ENCODE measurements around the gene PHYKPL.

PHYKPL gene

GRCh38 chr5:178232124-178232919 is at the start of gene PHYKPL:
Gene PHYKPL (minus strand): TSS chr5:178232802. CDS start chr5:178232550, 252 bp downstream.
- DNase-seq (ENCODE audit: low read depth) = no peak

- DNase-seq (ENCODE audit: low read depth) = no peak
Observed at GRCh38 chr5:178282391-178282790, 49.8 kb upstream of the PHYKPL start.

DNA sequence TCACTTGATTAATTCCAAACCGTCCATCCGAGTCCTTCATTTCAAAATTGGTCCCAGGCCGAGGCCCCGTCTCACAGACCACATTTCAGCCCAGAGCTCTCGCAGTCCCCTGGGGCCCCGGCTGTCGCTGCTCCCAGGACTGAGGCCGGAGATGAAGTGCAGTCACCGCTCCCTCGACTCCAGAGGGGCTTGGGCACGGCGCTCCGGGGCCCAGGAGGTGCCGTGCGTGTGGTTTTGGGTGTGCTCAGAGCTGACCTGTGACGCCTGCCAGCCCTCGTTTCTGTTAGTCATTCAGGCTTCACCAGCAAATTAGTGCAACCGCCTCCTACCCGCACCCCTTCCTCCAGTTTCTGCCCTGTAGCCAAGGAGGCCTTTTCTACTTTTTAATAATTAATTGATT is 48.7 kb upstream of the PHYKPL start:
- no peak for DNase-seq (ENCODE audit: low read depth)

GRCh38 chr5:178280631-178281030 is 48.0 kb upstream of the PHYKPL start:
- no peak for DNase-seq (ENCODE audit: low read depth)

- DNase-seq (ENCODE audit: low read depth) = peak; percentile 27
Observed at GRCh38 chr5:178279723-178280438, 47.3 kb upstream of the PHYKPL start.

- DNase-seq (ENCODE audit: low read depth) = no peak
Observed at GRCh38 chr5:178279026-178279722, 46.6 kb upstream of the PHYKPL start.

DNA sequence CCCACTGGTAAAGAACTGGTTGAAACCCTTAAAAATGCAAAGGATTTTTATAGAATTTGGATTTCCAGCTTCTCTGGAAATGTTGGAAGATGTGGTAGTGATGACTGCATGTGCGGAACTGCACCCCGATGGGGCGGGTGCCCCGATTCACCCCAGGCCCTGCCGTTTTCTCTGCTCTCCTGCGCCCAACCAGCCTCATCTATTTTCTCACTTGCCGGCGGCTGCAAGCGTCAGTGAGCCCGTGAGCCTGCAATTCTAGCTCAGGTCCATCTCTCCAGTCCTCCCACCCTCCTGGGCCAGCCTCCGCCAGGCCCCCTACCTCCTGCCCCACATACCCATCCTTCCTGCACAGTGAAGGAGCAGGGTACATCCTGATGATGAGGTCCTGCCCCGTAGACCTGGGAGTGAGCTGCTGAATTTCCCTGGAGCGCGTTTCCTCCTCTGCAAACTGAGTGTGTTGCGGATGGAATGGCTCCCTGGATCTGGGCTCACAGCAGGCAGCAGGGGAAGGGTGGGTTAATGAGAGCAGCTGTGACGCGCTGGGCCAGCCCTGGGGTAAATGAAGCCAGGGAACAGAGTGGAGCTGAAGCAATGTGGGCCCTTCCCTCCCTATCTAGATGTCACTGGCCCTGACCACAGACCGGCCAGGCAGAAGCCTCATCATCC is 45.9 kb upstream of the PHYKPL start:
- DNase-seq (ENCODE audit: low read depth) = no peak

GRCh38 chr5:178277866-178278265 is 45.3 kb upstream of the PHYKPL start:
- DNase-seq (ENCODE audit: low read depth) = no peak

DNA sequence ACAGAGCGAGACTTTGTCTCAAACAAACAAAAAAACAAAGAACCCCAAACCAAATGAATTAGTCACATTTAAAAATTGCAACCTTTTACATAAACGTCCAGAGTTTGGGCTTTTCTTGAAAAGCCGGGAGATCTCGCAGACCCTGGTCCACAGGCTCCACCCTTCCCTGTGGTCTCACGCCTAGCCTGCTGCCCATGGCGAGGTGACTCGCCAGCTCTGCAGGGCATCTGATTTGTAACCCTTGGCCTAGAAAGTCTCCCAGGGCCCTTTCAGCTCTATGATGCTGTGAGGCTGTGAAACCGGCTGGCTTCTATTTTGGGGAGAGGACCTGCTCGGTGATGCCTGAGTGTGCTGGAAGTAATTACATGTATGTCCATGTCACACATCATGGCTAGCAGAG is 44.7 kb upstream of the PHYKPL start:
- DNase-seq (ENCODE audit: low read depth) = no peak

DNA sequence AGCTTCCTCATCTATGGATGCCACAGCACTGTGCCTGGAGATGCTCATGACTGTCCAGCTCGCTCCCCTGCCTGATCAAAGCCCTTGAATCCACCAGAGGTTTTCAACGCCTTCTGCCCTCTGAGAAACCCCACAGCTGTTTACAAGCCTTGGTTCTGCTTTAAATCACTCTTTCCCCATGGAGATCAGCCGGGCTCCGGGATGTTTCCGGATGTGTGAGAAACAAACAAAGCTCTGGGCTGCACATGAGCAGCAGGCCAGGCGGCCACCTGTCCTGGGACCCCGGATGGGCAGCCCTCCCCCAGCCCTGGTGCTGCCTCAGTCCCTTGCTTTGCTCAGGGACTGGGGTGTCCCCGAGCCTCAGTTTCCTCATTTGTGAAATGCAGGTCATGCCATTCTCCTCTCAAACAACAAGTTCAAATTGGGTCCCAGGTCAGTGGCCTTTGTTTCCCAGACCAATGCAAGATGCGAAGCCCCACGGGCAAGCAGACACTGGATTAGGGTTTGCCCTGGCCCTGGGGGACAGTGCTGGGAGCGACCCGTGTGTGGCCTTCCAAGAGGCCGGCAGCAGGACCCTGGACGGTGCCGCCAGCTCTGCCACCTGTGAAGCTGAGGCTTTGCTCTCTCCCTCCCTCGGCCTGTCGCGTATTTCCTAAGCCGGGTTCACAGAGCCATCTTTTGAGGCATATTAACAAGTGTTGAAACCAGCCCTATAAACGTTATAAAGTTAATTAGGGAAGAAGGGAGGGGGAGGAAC is 42.4 kb upstream of the PHYKPL start:
- no peak for DNase-seq (ENCODE audit: low read depth)

DNA sequence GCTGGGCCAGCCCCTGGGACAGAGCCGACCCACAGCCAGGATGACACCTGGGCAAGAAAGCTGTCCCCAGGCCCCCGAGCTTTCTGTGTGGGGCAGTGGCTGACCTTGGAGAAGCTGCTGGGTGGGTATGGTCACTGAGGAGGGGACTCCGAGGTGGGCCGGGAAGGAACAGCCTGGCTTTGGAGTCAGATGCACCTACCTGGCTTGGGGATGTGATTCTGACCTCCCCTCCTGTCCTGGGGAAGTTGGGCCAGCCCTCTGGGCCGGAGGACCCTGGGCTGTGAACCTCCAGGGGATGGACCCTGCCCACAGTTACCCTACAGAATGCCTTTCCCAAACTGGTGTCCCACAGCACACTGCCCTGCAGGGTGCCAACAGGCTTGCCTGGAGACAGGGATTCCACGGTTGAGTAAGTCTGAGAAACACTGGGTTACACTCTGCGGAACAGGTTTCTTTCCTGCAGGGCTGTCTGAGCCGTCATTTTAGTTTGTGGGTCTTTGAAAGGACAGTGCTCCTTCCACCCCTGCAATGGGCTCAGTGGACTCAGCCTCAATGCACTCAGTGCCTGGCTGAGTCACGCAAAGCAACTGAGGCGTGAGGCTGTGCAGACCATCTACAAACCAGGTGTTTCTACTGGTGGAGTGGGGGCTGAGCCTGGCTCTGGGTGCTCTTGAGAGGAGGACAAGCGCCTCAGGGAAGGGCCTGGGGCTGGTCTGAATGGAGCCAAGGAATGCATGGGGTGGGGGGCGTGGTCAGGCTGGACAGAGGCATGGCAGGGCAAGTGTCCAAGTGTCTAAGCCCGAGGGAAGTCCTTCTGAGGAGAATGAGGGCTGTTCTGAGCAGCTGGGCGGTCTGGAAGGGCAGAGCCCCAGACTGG is 41.3 kb upstream of the PHYKPL start:
- DNase-seq (ENCODE audit: low read depth) = no peak

- no peak for DNase-seq (ENCODE audit: low read depth)
Observed at GRCh38 chr5:178273041-178273440, 40.4 kb upstream of the PHYKPL start.

DNA sequence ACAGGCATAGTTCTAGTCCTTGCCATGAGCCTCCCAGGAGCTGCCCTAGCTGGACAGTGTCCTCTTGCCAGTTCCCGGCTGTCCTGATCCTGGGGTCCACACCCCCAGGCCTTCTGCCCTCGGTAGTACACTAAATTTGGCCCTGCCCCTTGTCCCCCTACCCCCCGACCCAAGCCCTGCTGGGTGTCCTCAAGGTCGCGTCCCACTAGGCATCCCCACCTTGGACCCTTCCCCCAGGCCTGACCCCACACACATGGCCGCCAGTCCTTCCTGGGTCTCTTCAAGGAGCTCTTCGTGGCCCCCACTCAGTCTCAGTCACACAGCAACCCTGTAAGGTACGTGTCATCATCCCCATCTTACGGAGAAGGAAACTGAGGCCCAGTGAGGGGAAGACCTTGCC is 40.0 kb upstream of the PHYKPL start:
- DNase-seq (ENCODE audit: low read depth) = no peak

- no peak for DNase-seq (ENCODE audit: low read depth)
Observed at GRCh38 chr5:178271726-178272479, 39.3 kb upstream of the PHYKPL start.

- DNase-seq (ENCODE audit: low read depth) = no peak
Observed at GRCh38 chr5:178271231-178271630, 38.6 kb upstream of the PHYKPL start.

- no peak for DNase-seq (ENCODE audit: low read depth)
Observed at GRCh38 chr5:178269499-178269898, 36.9 kb upstream of the PHYKPL start.

DNA sequence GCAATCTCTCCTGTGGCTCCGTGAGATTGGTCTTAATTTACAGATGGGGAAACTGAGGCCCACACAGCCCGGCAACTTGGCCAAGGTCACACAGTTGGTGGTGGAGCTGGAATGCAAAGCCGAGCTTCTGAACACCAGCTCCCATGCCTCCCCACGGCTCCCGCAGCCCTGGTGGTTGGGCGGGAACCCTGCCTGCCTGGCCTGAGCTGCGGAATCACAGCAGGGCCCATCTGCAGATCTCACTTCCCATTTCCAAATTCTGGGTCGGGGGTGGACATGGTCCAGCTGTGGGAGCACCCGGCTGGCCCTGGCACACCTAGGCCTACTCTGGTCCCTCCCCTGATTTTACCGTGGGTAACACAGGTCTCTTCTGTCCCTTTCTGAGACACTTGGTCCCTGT is 35.3 kb upstream of the PHYKPL start:
- DNase-seq (ENCODE audit: low read depth) = no peak

- DNase-seq (ENCODE audit: low read depth) = no peak
Observed at GRCh38 chr5:178267245-178267644, 34.6 kb upstream of the PHYKPL start.

DNA sequence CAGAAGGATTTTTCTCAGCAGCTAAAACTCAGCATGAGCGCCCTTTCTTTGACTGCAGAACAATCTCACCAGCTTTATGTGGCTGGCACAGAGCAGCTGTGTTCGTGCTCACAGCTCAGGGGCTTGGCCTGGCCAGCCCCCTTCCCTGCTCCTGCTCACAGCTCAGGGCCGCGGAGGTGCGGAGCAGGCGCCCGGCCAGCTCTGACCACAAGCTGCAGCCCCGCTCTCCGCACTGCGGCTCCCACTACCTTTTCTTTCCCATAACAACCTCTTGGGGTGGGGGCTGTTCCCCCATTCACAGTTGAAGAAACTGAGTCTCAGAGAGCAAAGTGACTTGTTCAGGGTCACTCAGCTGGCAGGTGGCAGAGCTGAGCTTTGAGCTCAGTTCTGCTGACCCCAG is 34.0 kb upstream of the PHYKPL start:
- no peak for DNase-seq (ENCODE audit: low read depth)

- no peak for DNase-seq (ENCODE audit: low read depth)
Observed at GRCh38 chr5:178265746-178266145, 33.1 kb upstream of the PHYKPL start.

Measured in stimulated activated CD8-positive, alpha-beta memory T cell treated with anti-CD3 and anti-CD28 coated beads, Interleukin-12 subunit alpha, Interleukin-12 subunit beta, amount 100 ng/mL, for 1 hour (primary cell).